ENCODE results near the gene RFXANK.
"Not testable (repeated sequence)": the region's sequence is repeated elsewhere in the genome, so short reads cannot be mapped to it uniquely, and the experiment has no call there.

The RFXANK gene, protein sequence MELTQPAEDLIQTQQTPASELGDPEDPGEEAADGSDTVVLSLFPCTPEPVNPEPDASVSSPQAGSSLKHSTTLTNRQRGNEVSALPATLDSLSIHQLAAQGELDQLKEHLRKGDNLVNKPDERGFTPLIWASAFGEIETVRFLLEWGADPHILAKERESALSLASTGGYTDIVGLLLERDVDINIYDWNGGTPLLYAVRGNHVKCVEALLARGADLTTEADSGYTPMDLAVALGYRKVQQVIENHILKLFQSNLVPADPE

DNA sequence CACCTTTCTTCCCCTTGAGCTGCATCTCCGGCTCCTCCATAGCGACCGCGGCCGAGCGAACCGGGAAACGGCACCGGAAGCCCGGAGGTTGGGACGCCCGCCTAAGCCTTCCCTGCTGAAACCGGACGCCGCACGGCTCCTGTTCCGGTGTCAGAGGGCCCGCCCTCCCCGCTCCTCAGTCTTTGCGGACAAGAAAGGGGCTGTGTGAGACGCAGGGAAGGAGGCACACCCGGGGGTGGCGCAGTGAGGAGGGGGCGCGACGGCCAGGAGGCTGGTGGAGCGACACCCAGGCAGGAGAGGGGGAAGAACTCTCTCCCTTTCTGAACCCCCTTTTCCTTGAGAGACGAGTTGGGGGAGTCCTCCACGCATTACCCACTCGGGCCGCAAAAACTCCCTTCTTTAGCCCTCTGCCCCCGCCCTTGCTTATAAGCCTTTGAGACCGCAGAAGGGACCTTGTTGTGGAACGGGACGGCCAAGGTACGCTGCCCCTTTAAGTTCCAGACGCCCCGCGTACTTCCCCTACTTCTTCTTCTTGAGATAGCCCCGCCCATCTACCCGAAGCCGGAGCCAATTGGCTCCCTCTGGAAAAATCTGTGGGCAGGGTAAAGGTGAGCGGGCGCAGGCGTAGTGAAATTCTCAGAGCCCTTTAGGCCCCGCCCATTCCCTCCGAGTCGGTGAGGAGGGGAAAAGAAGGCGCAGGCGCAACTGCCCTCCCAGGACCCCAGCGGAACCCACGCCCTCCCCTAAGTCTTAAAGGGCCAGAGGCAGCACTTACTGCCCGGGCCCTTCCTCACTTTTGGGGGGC is at the start of gene RFXANK, which contains the start of gene BORCS8:
Gene RFXANK (plus strand): TSS at position 181 of the 805 bp plus-strand sequence. CDS start 1,689 bp downstream, outside the sequence.
Gene BORCS8 (minus strand): TSS at position 75 of the 805 bp plus-strand sequence. CDS start 35 bp downstream, at position 40.
- peak; percentile 96 for DNase-seq

DNA sequence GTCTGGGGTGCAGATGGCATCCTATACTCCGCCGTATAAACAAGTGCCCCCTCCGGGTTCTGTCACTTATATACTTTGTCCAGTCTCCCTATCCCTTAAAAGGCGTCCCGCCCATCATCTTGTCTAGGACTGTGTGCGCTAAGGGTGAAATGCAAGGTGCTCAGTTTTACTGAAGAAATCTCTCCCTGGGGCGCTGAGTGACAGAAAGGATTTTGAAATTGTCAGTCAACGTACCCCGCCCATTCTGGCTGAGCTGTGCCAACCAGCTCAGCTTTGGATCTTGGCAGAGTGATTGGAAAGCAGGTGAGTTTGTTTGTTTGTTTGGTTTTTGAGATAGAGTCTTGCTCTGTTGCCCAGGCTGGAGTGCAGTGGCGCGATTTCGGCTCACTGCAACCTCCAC is 49.7 kb upstream of the RFXANK start:
- no peak for DNase-seq

DNA sequence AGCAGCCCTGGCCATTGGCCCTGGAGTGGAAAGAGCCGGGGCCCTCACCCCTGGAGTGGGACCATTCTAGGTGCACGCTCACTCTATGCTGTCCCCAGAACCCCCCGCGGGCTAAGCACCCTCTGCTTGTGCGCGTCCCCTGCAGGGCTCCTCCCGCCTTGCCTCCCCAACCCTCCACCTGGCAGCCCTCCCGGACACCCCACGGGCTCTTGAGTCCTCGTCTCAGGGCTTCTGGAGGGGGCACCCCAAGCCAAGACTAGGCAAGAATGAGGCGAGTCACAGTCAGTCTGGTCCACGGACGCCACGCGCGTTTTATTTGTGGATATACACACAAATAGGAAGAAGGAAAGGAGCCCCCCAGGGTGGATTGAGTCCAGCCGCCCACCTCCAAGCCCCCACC is 46.8 kb upstream of the RFXANK start:
- DNase-seq: no peak

DNA sequence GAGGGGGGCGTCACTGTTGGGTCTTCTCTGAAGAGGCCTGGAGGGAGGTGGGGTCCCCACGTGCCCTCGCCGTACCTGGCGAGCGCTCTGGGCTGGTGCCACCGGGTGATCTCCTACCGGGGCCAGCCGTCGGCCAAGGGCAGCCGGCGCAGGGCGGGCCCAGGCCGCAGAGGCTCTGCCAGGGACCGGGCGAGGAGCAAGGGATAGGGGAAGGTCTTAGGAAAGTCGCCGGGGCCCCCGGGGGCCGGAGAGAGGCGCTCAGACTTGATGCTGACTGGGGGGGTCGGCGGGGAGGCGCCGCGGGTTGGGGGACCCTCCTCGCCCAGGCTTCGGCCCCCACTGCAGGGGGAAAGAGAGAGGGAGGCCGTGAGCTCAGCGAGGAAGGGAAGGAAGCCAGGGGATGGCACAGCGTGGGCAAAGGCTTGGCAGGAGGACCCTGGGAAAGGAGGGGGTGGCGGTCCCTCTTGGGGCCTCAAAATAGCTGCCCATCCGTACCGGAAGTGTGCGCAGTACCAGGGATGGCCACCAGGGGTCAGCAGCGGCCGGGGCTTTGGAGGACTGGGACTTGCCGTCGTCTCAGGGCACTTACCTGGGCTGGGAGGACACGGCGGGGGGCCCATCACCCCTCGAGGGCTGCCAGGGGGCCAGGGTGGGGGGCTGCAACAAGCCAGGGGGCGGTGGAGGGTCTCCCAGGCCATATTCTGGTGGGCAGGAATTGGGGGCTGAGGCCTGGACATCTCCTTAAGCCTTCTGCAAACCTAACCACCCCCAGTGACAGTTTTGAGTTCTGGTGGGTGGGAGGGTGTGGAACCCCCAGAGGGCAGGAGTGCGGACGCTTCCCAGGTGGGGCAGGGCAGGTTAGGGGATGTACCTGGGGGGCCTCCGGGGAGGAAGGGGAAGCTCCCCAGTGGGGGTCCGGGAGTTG is 46.1 kb upstream of the RFXANK start:
- peak in 1 of 2 experiments; percentile 35 for DNase-seq

DNA sequence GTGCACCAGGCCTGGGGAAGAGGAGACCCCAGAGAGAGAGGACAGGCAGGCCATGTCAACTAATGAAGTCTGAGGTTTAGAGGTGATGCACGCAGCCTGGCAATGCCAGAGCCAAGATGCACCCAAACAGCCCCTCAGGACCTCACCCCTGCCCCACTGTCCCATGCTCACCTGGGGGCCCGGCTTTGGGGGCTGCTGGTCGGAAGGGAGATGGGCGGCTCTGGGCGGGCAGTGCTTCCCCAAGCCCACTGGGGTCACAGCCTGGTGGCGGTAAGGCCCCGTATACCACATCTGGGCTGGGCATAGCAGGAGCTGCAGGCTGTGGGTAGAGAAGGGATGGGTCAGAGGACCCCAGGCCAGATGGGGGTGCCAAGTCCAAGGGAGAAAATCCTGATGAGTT is 45.2 kb upstream of the RFXANK start:
- no peak for DNase-seq

DNA sequence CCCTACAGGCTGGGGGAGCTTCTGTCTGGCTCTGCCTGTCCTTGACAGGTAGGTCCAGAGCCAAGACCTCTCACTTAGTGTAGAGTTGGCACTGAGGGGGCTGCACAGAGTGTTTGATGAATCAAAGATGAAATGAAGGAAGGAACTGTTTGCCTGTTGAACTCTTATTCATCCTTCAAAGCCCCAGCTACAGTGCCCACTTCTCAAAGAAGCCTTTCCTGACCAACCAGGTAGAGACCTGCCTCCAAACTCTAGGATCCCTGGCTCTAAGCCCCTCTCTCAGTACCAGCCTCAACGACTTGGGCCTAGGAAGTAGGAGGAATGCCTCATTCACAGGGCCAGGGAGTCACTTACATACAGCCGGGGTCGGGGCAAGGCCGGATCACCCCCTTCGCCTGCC is 44.7 kb upstream of the RFXANK start:
- no peak for DNase-seq

DNA sequence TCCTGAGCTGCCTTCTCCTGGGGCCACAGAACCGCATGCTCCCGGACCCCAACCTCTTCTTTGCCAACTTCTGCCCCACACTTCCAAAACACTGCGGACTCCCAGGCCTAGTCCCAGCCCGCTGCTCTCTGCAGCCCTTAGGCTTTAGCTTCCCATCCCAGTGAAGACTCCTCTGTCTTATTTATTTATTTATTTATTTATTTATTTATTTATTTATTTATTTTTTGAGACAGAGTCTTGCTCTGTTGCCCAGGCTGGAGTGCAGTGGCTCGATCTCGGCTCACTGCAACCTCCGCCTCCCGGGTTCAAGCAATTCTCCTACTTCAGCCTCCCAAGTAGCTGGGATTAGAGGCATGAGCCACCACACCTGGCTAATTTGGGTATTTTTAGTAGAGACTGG is 43.6 kb upstream of the RFXANK start:
- DNase-seq: not testable (repeated sequence)

DNA sequence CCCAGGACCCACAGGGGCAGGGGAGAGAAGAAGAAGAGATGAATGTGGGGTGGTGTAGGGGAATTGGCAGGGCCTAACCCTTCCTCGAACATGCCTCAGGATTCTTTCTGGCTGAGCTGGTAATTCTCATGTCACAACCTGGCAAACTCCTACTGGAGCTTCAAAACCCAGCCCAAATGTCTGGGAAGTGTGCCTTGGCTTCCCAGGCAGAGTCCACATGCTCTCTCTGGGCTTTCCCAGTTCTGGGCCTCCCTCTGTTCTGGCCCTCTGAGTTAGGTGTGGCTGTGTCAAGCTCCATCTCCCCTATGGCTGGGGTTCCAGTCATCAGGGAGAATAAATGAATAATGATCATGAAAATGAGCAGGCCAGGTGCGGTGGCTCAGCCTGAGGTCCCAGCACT is 42.6 kb upstream of the RFXANK start:
- no peak for DNase-seq

DNA sequence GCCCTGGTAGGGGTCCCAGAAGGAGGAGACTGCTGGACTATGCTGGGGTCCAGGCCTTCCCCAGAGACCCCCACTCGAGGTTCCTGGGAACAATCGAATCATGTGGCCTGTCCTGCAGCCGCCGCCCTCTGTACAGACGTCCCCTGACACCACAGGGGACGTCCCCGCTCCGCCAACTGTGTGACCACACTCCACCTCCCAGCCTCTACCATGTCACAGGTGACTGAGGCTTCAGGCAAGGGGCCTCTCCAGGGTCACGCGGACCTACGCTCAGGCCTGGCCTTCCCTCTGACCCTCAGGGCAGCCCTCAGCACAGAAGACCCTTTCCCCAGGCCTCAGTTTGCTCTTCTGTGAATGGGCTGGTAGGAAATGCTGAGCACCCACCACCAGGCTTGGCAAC is 40.6 kb upstream of the RFXANK start:
- no peak for DNase-seq

DNA sequence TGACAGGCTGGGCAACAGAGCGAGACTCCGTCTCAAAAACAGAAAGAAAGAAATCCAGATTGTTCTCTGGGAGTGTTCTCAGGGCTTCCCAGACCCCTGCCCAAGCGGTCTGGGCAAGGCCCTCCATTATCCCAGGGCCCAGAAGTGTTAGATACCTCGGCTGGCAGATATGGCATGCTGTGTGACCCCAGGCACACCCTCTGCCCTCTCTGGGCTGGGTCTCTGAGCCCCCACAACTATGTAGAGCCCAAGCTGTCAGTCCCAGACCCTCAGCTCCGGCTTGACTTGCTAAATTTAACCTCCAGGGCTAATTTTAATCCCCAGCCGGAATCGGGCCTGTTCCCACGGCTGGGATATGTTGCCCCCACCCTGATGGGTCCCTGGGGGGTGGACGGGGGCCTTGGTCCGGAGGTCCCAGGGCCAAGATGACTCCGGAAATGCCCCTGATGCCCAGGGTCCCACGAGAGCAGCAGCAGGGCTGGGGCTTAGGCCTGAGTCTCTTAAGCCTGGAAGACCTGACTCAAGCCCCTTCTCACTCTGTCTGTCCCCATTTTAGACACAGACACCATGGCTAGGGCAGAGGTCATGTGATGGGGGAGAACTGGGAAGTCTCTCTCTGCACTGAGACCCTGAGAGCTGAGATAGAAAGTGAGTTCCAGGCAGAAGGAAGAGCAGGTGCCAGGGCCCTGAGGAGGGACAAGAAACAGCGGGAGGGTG is 39.2 kb upstream of the RFXANK start:
- no peak for DNase-seq

DNA sequence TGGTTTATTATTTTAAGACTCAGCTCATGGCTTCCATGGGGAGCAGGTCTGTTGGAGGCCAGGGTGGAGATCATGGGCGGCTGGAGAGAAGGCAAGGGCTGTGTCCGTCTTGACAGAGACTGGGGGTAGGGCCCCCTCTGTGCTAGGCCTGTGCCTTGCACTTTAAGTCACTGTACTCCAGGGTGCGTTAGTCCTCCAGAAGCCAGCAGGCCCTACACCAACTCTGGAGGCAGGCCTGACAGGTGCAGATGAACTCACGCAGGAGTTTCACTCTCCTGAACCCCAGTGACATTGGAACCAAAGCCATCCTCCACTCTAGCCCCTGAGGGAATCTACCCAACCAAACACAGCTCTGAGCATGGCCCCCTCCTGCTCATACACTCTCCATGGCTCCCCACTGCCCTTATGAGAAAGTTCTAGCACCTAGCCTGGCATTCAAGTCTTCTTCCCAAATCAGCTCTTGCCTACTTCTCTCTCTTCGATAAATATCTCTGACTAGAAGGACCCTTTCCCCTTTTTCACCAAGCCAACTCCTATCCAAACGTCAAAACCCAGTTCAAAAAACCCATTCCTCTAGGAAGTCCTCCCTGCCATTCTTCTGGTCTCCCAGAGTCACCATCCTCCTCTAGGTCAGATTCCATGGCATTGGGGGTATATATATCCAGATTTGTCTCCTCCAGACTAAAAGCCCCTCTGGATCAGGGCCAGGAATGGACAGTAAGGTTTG is 37.1 kb upstream of the RFXANK start:
- DNase-seq: no peak

DNA sequence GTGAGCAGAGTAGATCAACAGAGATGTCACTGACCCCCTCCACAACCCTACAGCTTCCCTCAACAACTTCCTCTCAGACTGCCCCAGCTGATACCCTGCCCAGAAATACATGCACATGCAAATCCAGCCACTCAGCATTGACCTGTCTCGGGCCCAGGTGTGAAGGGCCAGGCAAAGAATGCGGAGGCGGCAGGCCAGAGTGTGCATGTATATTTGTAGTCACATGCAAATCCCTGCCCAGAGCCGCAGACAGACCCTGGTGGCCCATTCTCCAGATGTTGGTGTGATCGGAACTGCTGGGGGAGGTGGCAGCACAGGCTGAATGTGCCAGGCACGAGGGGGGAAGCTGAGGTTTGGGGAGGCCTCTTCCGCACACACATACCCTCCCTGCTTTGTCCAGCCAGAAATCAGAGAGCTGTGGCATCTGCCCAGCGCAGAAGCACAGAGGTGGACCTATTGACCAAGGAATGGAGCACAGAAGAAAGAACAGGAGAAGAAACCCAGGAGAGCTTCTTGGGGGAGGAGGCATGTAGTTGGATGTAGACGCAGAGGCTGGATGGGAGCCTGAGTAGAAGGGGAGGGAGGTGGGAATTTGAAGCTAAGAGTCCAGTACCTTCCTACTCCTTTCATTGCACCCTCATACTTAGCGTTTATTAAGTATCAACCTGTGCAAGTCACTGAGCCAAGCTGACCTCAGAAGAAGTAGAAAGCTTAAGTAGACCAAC is 36.4 kb upstream of the RFXANK start:
- no peak for DNase-seq

DNA sequence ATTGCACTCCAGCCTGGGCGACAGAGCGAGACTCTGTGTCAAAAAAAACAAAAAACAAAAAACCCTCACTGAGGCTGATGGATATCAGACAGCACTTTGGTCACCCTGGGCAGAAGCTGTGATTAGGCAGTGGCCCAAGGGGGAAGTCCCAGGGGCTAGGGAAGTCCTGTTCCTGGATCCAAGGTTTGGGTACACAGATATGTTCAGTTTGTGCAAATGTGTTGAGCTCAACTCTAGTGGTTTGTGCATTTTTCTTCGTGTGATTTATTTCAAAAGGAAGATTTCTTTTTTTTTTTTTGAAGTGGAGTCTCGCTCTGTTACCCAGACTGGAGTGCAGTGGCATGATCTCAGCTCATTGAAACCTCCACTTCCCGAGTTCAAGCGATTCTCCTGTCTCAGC is 34.2 kb upstream of the RFXANK start:
- DNase-seq: no peak

DNA sequence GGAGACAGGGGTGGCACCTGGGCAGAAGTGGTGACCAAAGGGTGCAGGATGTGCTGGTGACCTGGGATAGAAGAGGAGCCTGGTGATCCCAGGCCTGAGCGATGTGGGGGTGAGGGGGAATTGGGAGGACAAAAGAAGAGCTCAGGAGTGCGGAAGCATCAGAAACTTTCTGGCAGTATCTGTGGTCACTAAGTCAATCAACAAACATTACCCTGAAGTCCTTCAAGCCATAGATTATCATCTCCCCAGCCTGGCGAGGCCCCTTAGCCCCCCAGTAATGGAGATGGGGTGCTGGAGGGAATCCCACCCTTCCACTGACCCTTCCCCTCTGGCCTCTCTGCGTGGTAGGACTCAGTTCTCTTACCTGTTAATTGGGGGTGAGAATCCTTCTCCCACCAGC is 32.5 kb upstream of the RFXANK start:
- DNase-seq: no peak

DNA sequence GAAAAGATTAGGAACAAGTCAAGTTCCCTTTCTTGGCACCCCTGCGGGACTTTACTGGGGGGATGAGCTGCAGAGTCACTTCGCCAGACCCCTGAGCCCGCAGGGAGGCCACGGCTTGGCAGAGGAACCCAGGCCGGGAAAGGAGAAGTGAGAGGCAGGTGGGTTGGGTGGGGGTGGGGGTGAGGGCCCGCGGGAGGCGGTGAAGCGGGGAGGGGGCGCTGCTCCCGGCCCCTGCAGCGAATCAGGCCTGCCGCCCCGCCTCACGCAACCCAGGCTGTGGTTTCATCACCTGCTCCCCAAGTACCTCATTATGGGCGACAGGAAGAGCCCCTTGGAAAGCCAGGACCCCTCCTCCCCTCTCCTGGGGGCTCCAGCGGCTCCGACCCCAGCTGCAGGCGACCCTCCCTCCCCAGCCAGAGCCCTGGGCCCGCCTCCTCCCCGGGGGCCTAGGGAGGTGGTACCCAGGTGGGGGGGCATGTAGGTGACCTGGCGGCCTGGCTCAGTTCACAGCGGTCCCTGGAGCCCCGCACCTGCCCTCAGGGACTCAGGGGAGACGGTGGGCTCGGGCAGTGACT is 31.5 kb upstream of the RFXANK start:
- no peak for DNase-seq

DNA sequence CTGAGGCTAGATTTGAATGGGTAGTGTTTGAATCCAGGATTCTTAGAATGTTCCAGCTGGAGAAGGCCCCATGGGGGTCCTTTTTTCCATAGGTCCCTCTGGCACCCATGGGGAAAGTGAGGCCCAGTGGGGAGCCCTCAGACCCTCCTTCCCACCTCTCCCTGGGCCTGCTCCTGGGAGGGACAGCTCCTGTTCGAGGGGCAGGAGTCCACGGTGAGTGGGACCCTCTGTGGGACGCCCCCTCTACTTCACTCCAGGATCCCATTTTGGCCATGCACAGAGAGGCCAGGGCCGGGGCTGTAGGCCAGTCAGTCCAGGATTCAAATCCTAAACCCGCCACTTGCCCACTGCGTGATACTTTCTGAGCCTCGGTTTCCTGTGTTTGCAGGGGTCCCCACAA is 29.6 kb upstream of the RFXANK start:
- DNase-seq: no peak

DNA sequence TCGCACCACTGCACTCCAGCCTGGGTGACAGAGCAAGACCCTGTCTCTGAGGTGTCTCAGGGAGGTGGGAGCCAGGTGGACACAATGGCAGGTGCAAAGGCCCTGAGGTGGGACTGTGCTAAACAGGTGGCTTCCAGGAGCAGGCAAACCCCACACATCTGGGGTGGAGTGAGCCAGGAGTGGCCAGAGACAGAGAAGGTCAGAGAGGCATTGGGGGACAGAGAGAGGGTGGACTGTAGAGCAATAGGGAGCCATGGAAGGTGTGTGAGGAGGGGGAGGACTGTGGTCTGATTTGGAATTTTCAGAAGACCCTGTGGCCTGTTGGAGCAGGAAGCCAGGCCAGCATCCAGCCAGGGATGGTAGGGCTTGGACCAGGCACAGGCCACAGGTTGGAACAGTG is 26.7 kb upstream of the RFXANK start:
- no peak for DNase-seq

DNA sequence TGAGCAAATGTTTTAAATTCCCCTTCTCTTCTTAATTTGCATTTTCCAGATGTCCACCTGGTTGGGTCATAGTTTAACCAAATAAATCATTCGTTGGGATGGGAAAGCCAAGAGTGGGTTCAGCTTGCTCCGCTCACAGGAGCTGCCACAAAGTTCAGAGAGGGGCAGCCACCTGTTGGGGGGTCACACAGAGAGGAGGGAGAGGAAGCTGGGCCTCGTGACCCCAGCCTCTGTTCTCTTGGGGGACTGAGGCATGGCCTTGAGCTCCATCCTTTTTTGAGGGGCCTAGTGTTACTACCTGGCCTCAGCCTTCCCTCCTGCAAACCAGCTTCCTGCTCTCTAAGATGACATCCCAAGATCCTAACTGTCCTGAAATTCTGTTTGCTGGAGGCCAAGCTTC is 24.4 kb upstream of the RFXANK start:
- no peak for DNase-seq

DNA sequence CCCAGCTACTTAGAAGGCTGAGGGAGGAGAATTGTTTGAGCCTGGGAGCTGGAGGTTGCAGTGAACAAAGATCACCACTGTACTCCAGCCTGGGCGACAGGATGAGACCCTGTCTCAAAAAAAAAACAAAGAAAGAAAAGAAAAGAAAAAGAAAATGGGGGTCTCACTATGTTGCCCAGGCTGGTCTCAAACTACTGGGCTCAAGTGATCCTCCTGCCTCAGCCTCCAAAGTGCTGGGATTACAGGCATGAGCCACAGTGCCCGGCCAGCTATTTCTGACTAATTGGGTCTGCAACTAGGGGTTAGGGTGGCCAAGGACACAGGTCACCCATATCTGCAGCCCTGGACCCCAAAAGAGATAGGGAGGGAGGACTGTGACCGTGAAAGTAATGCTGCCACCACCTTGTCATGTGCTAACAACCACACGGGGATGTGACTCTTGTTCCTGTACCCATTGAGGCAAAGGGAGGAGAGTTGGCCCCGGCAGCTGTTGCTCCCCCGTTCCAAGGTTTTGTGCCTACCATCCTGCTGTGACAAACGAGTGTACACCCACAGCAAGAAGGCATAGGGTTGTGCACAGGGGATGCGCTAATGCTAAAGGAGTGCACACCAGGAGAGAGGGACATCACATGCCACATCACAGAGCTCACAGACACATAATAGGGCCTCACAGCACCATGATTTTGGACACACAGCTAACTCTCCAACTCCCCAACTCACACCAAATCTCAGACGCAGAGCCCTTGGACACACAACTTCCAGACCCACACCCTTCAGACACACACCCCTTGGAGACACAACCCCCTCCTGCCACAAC is 22.6 kb upstream of the RFXANK start:
- DNase-seq: no peak

Data from NCI-H1930 (cell line).